ENCODE measurements around the gene KIF4A. TPM values are rescaled to one million over a fixed set of nuclear protein-coding genes. Genes with fewer than 3 reads are reported as not detected.

KIF4A gene
- total and polyA plus RNA-seq, 9 of the 15 experiments (the other 6 are each of a cell fraction or from before 2014, with no cell fraction given), result 13.0 to 42.7 (median 35.9) TPM

GRCh38 chrX:70454441-70455365 lies 164.8 kb downstream of the KIF4A start (continued):
- no peak for TF ChIP-seq IRF2 (CRISPR knock-in tag; IDR thresholded peaks at IDR 0.05)
- TF ChIP-seq CC2D1A (IDR thresholded peaks at IDR 0.05), result 0 out of 2 replicates have a peak, but pooled peaks have one; percentile 50
- TF ChIP-seq POLR2A (conservative IDR thresholded peaks at IDR 0.05), result peak; percentile 41; the same call in 1 of the 2 replicates
- peak; percentile 35 for TF ChIP-seq PCBP1 (IDR thresholded peaks at IDR 0.05; ENCODE audit: low read depth, low read length, poor library complexity, severe bottlenecking)
- peak; percentile 73 for TF ChIP-seq RBFOX2 (IDR thresholded peaks at IDR 0.05; ENCODE audit: low read depth, low read length)
- TF ChIP-seq RAD21 (CRISPR knock-in tag; conservative IDR thresholded peaks at IDR 0.05 in 1 of 2, IDR thresholded peaks at IDR 0.05 in 1 of 2), result peak; percentile 55 to 77
- 0 out of 2 replicates have a peak, but pooled peaks have one; percentile 41 for TF ChIP-seq SMC3 (conservative IDR thresholded peaks at IDR 0.05; ENCODE audit: insufficient read depth, low read depth, low read length)
- TF ChIP-seq CBFA2T2 (conservative IDR thresholded peaks at IDR 0.05), result no peak
- TF ChIP-seq BCL6 (CRISPR knock-in tag; IDR thresholded peaks at IDR 0.05), result no peak
- TF ChIP-seq SRSF3 (IDR thresholded peaks at IDR 0.05; ENCODE audit: insufficient read depth, low read length), result no peak
- TF ChIP-seq REST (IDR thresholded peaks at IDR 0.05; ENCODE audit: borderline replicate concordance), result peak; percentile 50; the same call in 1 of the 2 replicates
- TF ChIP-seq REST (CRISPR knock-in tag; IDR thresholded peaks at IDR 0.05; ENCODE audit: low read depth), result no peak

Data from K562 (cell line).